H9 (cell line): ENCODE data around the gene CTNNBL1. TPM values are rescaled to one million over a fixed set of nuclear protein-coding genes. Genes with fewer than 3 reads are reported as not detected.

Source experiments
- DNase-seq: peaks from one replicate; pipeline ENCODE4 v3.0.0-alpha.2; 2017
- H2AFZ ChIP-seq: one replicate; pipeline ENCODE4 v1.6.1; 2013; ENCODE audit warnings: mild to moderate bottlenecking, low read length, control low read depth, moderate library complexity
- H2AK5ac ChIP-seq: 2 replicates; pipeline ENCODE4 v1.6.1; 2013; ENCODE audit warnings: low read length, control low read depth, mixed read lengths; ENCODE audit not compliant: insufficient read length
- H2BK120ac ChIP-seq: one replicate; pipeline ENCODE4 v1.6.1; 2013; ENCODE audit warnings: low read depth, mild to moderate bottlenecking, low read length, control low read depth, inconsistent platforms; ENCODE audit not compliant: poor library complexity, severe bottlenecking
- H2BK12ac ChIP-seq: 2 replicates; pipeline ENCODE4 v1.6.1; 2013; ENCODE audit warnings: low read length, control low read depth, mixed read lengths, low read depth; ENCODE audit not compliant: insufficient read length
- H2BK15ac ChIP-seq: 2 replicates; pipeline ENCODE4 v1.6.1; 2013; ENCODE audit warnings: low read depth, low read length, control low read depth
- H2BK20ac ChIP-seq: one replicate; pipeline ENCODE4 v1.6.1; 2013; ENCODE audit warnings: low read depth, mild to moderate bottlenecking, low read length, control low read depth, inconsistent platforms; ENCODE audit not compliant: poor library complexity, severe bottlenecking
- H2BK5ac ChIP-seq: 2 replicates; pipeline ENCODE4 v1.6.1; 2013; ENCODE audit warnings: low read length, control low read depth, mixed read lengths; ENCODE audit not compliant: insufficient read length
- H3K14ac ChIP-seq: 2 replicates; pipeline ENCODE4 v1.6.1; 2013; ENCODE audit warnings: low read length, control low read depth; ENCODE audit not compliant: insufficient read depth
- H3K18ac ChIP-seq: 2 replicates; pipeline ENCODE4 v1.6.1; 2013; ENCODE audit warnings: low read depth, mild to moderate bottlenecking, mixed read lengths, low read length, control low read depth; ENCODE audit not compliant: insufficient read length
- H3K23ac ChIP-seq: 2 replicates; pipeline ENCODE4 v1.6.1; 2013; ENCODE audit warnings: low read length, control low read depth, mixed read lengths, low read depth; ENCODE audit not compliant: insufficient read length
- H3K23me2 ChIP-seq: 2 replicates; pipeline ENCODE4 v1.6.1; 2013; ENCODE audit warnings: low read depth, mild to moderate bottlenecking, mixed read lengths, low read length, control low read depth; ENCODE audit not compliant: insufficient read length, poor library complexity, severe bottlenecking
- H3K27ac ChIP-seq: 2 replicates; pipeline ENCODE4 v1.5.1; 2013; ENCODE audit warnings: low read length, control low read depth, mixed read lengths, low read depth; ENCODE audit not compliant: insufficient read length
- H3K27me3 ChIP-seq: 2 replicates; pipeline ENCODE4 v1.6.1; 2013; ENCODE audit warnings: low read length, control low read depth, inconsistent platforms; ENCODE audit not compliant: insufficient read depth
- H3K4ac ChIP-seq: 2 replicates; pipeline ENCODE4 v1.6.1; 2013; ENCODE audit warnings: low read depth, mild to moderate bottlenecking, control low read depth, inconsistent platforms, low read length, moderate library complexity
- H3K4me1 ChIP-seq: 2 replicates; pipeline ENCODE4 v1.6.1; 2013; ENCODE audit warnings: low read length, control low read depth, inconsistent platforms; ENCODE audit not compliant: insufficient read depth
- H3K4me2 ChIP-seq: 2 replicates; pipeline ENCODE4 v1.6.1; 2013; ENCODE audit warnings: low read length, control low read depth, mixed read lengths; ENCODE audit not compliant: insufficient read length, insufficient read depth
- H3K56ac ChIP-seq: 2 replicates; pipeline ENCODE4 v1.6.1; 2013; ENCODE audit warnings: low read depth, mild to moderate bottlenecking, mixed read lengths, low read length, control low read depth; ENCODE audit not compliant: insufficient read length
- H3K79me1 ChIP-seq: 2 replicates; pipeline ENCODE4 v1.6.1; 2013; ENCODE audit warnings: low read depth, mild to moderate bottlenecking, moderate library complexity, low read length, control low read depth, inconsistent platforms; ENCODE audit not compliant: insufficient read depth, poor library complexity, severe bottlenecking
- H3K79me2 ChIP-seq: 2 replicates; pipeline ENCODE4 v1.6.1; 2013; ENCODE audit warnings: low read length, control low read depth, inconsistent platforms; ENCODE audit not compliant: insufficient read depth
- H3K9ac ChIP-seq: 2 replicates; pipeline ENCODE4 v1.6.1; 2013; ENCODE audit warnings: low read length, control low read depth, mixed read lengths; ENCODE audit not compliant: insufficient read length; ENCODE audit errors: extremely low read depth
- H3K9me3 ChIP-seq: one replicate; pipeline ENCODE4 v1.6.1; 2013; ENCODE audit warnings: low read depth, low read length, inconsistent platforms; ENCODE audit not compliant: control insufficient read depth
- H3T11ph ChIP-seq: one replicate; pipeline ENCODE4 v1.6.1; 2013; ENCODE audit warnings: mild to moderate bottlenecking, low read length, control low read depth, inconsistent platforms
- H4K20me1 ChIP-seq: one replicate; pipeline ENCODE4 v1.6.1; 2013; ENCODE audit not compliant: control insufficient read depth, insufficient read length, insufficient read depth
- H4K5ac ChIP-seq: 2 replicates; pipeline ENCODE4 v1.6.1; 2013; ENCODE audit warnings: low read depth, mild to moderate bottlenecking, mixed read lengths, low read length, control low read depth; ENCODE audit not compliant: insufficient read length
- H4K8ac ChIP-seq: replicated peaks from 2 replicates; pipeline ENCODE4 v1.6.1; 2013; ENCODE audit warnings: low read length, control low read depth, mixed read lengths, low read depth; ENCODE audit not compliant: insufficient read length
- H4K91ac ChIP-seq: 2 replicates; pipeline ENCODE4 v1.6.1; 2013; ENCODE audit warnings: low read depth, mild to moderate bottlenecking, moderate library complexity, mixed read lengths, low read length, control low read depth; ENCODE audit not compliant: insufficient read length
- H3K27ac Mint-ChIP-seq, 3 experiments: 2 replicates in 2 of 3; 3 replicates in 1 of 3; pipeline ENCODE4 v1.8.0; 2020 to 2021; ENCODE audit warnings: mixed read lengths in 3 of 3, mild to moderate bottlenecking in 1 of 3, moderate library complexity in 1 of 3
- H3K27me3 Mint-ChIP-seq: 2 replicates; pipeline ENCODE4 v1.8.0; 2021; ENCODE audit warnings: low read depth, mild to moderate bottlenecking, moderate library complexity, mixed read lengths
- H3K36me3 Mint-ChIP-seq, 3 experiments: 2 replicates in 2 of 3; 3 replicates in 1 of 3; pipeline ENCODE4 v1.8.0; 2020 to 2021; ENCODE audit warnings: low read depth in 3 of 3, mixed read lengths in 3 of 3; ENCODE audit not compliant: insufficient read depth in 1 of 3
- H3K4me1 Mint-ChIP-seq, 2 experiments: 2 replicates each; pipeline ENCODE4 v1.8.0; 2020; ENCODE audit warnings: mixed read lengths in 2 of 2
- H3K4me3 Mint-ChIP-seq, 2 experiments: 2 replicates in 1 of 2; 3 replicates in 1 of 2; pipeline ENCODE4 v1.8.0; 2020 to 2021; ENCODE audit warnings: mild to moderate bottlenecking in 2 of 2, mixed read lengths in 2 of 2, moderate library complexity in 1 of 2
- H3K9me3 Mint-ChIP-seq, 2 experiments: 2 replicates in 1 of 2; 3 replicates in 1 of 2; pipeline ENCODE4 v1.8.0; 2020; ENCODE audit warnings: mild to moderate bottlenecking in 2 of 2, mixed read lengths in 2 of 2, moderate library complexity in 1 of 2
- CTCF ChIP-seq: fragments of 200-600 bp; sonication (generic); conservative IDR thresholded peaks from 3 replicates; pipeline ENCODE4 v1.8.0; 2021; ENCODE audit warnings: antibody characterized with exemption, mild to moderate bottlenecking
- WGBS: extraction: QIAGEN DNeasy Blood & Tissue Kit; methylation state at CpG from one replicate; pipeline ENCODE4 v1.1.7; 2013; ENCODE audit warnings: missing lambda C conversion rate, low lambda C conversion rate, mixed read lengths; ENCODE audit not compliant: insufficient read length; ENCODE audit errors: extremely low coverage; 5-methylcytosine and 5-hydroxymethylcytosine counted together
- total RNA-seq: library from RNA; stranded (reverse); gene quantifications from 2 replicates; pipeline ENCODE4 v1.2.1, GENCODE V29; 2021

The CTNNBL1 gene
- total RNA-seq, 1 experiment from 2014 or later, result 67.2 TPM

GRCh38 chr20:37816726-37817125 lies 122.9 kb downstream of the CTNNBL1 start:
- no peaks in the 10 kb centered on the region for H3K9me3 ChIP-seq
- Mint-ChIP-seq H3K4me3 (no peak overlapping the region), H3K4me1 (peaks cover 39 to 40% of the 10 kb centered on the region in 2 experiments), H3K36me3 (no peaks in the 10 kb centered on the region), H3K27ac (no peak overlapping the region; a peak in 1 of 7 replicates), H3K27me3 (no peaks in the 10 kb centered on the region), H3K9me3 (no peaks in the 10 kb centered on the region)
- no peak overlapping the region for H2BK15ac ChIP-seq
- H3T11ph ChIP-seq, result peak overlapping the region; percentile 2
- H3K9ac ChIP-seq, result no peak overlapping the region
- no peak overlapping the region for H3K4ac ChIP-seq
- no peaks in the 10 kb centered on the region for H3K79me1 ChIP-seq
- no peak overlapping the region for H2AFZ ChIP-seq
- H3K18ac ChIP-seq, result peak overlapping the region; percentile 50
- peak overlapping the region; percentile 60 for H2BK20ac ChIP-seq
- H3K4me2 ChIP-seq, result no peak overlapping the region
- H3K27me3 ChIP-seq, result no peaks in the 10 kb centered on the region
- H3K23ac ChIP-seq, result no peak overlapping the region
- no peak overlapping the region for H4K8ac ChIP-seq
- H3K27ac ChIP-seq, result no peak overlapping the region
- no peaks in the 10 kb centered on the region for H3K23me2 ChIP-seq
- TF ChIP-seq CTCF, result no peak
- no peak overlapping the region for H2BK12ac ChIP-seq
- H3K79me2 ChIP-seq, result no peaks in the 10 kb centered on the region
- peak overlapping the region; percentile 96 for H2AK5ac ChIP-seq
- WGBS, result no CpG with 5 or more reads among the region's 2 CpGs
- no peaks in the 10 kb centered on the region for H4K20me1 ChIP-seq
- peak overlapping the region; percentile 10; the same call in 1 of the 2 replicates for H3K14ac ChIP-seq
- no peak for DNase-seq
- peaks cover 4% of the 10 kb centered on the region; the same call in 1 of the 2 replicates for H3K4me1 ChIP-seq
- H2BK120ac ChIP-seq, result no peak overlapping the region
- H4K5ac ChIP-seq, result no peak overlapping the region
- H3K56ac ChIP-seq, result no peak overlapping the region
- H2BK5ac ChIP-seq, result no peak overlapping the region
- no peak overlapping the region for H4K91ac ChIP-seq
